MM.1S (cell line): ENCODE measurements around the gene TMC3.

Experiments
- DNase-seq: peaks from one replicate; pipeline ENCODE4 v3.0.0-alpha.2; 2015
- H2AFZ ChIP-seq: fragments of 300-600 bp; sonication (generic); 2 replicates; pipeline ENCODE4 v1.6.0; 2016; ENCODE audit warnings: antibody characterized with exemption, low read length
- H3F3A ChIP-seq: fragments of 300-600 bp; sonication (generic); 2 replicates; pipeline ENCODE4 v1.6.1; 2016; ENCODE audit warnings: mild to moderate bottlenecking, antibody characterized with exemption, low read length, moderate library complexity, mixed read lengths; ENCODE audit not compliant: insufficient read depth
- H3K27ac ChIP-seq: fragments of 300-600 bp; sonication (generic); 2 replicates; pipeline ENCODE4 v1.5.1; 2016; ENCODE audit warnings: mild to moderate bottlenecking, low read length
- H3K27me3 ChIP-seq: fragments of 300-600 bp; sonication (generic); replicated peaks from 2 replicates; pipeline ENCODE4 v1.6.0; 2016; ENCODE audit warnings: low read length; ENCODE audit not compliant: insufficient read depth
- H3K36me3 ChIP-seq: fragments of 300-600 bp; sonication (generic); replicated peaks from 2 replicates; pipeline ENCODE4 v1.6.1; 2016; ENCODE audit warnings: mild to moderate bottlenecking, low read length, mixed read lengths; ENCODE audit not compliant: insufficient read depth
- H3K4me1 ChIP-seq: fragments of 300-600 bp; sonication (generic); 2 replicates; pipeline ENCODE4 v1.6.1; 2016; ENCODE audit warnings: low read length, mixed read lengths
- H3K4me2 ChIP-seq: fragments of 300-600 bp; sonication (generic); 2 replicates; pipeline ENCODE4 v1.6.0; 2016; ENCODE audit warnings: low read depth, low read length
- H3K4me3 ChIP-seq: fragments of 300-600 bp; sonication (generic); 2 replicates; pipeline ENCODE4 v1.5.1; 2016; ENCODE audit warnings: low read length, mixed read lengths
- H3K79me2 ChIP-seq: fragments of 300-600 bp; sonication (generic); 2 replicates; pipeline ENCODE4 v1.6.1; 2016; ENCODE audit warnings: mixed run types, low read length, mixed read lengths
- H3K9ac ChIP-seq: fragments of 300-600 bp; sonication (generic); 2 replicates; pipeline ENCODE4 v1.6.1; 2016; ENCODE audit warnings: low read length, mixed read lengths
- H3K9me2 ChIP-seq: fragments of 300-600 bp; sonication (generic); replicated peaks from 2 replicates; pipeline ENCODE4 v1.6.1; 2016; ENCODE audit warnings: mild to moderate bottlenecking, low read length, mixed read lengths; ENCODE audit not compliant: insufficient read depth
- H3K9me3 ChIP-seq: fragments of 300-600 bp; sonication (generic); replicated peaks from 2 replicates; pipeline ENCODE4 v1.6.1; 2016; ENCODE audit warnings: mild to moderate bottlenecking, low read length, mixed read lengths; ENCODE audit not compliant: insufficient read depth
- H4K20me1 ChIP-seq: fragments of 300-600 bp; sonication (generic); 2 replicates; pipeline ENCODE4 v1.6.1; 2016; ENCODE audit warnings: mild to moderate bottlenecking, low read length, moderate library complexity, mixed read lengths; ENCODE audit not compliant: insufficient read depth
- CTCF ChIP-seq: fragments of 300-600 bp; sonication (generic); IDR thresholded peaks from 2 replicates; pipeline ENCODE4 v1.5.1; 2016; ENCODE audit warnings: antibody characterized with exemption, low read length, mixed read lengths
- EZH2 ChIP-seq: fragments of 300-600 bp; sonication (generic); optimal IDR thresholded peaks from 2 replicates; pipeline ENCODE3; 2017; ENCODE audit warnings: low read depth, mild to moderate bottlenecking, antibody characterized with exemption, low read length, mixed read lengths
- EZH2phosphoT487 ChIP-seq: fragments of 300-600 bp; sonication (generic); IDR thresholded peaks from 2 replicates; pipeline ENCODE4 v1.6.1; 2018; ENCODE audit warnings: antibody characterized with exemption, low read length

Gene TMC3

GRCh38 chr15:81297147-81297572, 76.9 kb downstream of the TMC3 start:
- Histone ChIP-seq H3F3A (peaks cover 86% of the 10 kb centered on the region), H3K79me2 (peaks cover 58% of the 10 kb centered on the region), H3K9me3 (no peaks in the 10 kb centered on the region), H3K4me1 (peaks cover 68% of the 10 kb centered on the region), H3K4me3 (peak overlapping the region; percentile 77), H3K9me2 (no peaks in the 10 kb centered on the region), H3K27ac (peak overlapping the region; percentile 89), H3K36me3 (no peaks in the 10 kb centered on the region; the same call in 1 of the 2 replicates), H3K9ac (peak overlapping the region; percentile 76), H4K20me1 (no peaks in the 10 kb centered on the region), H3K4me2 (peak overlapping the region; percentile 84), H3K27me3 (no peaks in the 10 kb centered on the region), H2AFZ (no peak overlapping the region)
- DNase-seq, result no peak
- no peak for TF ChIP-seq CTCF
- no peak for TF ChIP-seq EZH2

GRCh38 chr15:81296673-81297072, 77.3 kb downstream of the TMC3 start:
- Histone ChIP-seq H3K4me1 (peaks cover 70% of the 10 kb centered on the region), H3K4me2 (peak overlapping the region; percentile 84), H3K27ac (peak overlapping the region; percentile 89), H3K9me3 (no peaks in the 10 kb centered on the region), H3K79me2 (peaks cover 57% of the 10 kb centered on the region), H3F3A (peaks cover 81% of the 10 kb centered on the region), H3K36me3 (no peaks in the 10 kb centered on the region; the same call in 1 of the 2 replicates), H3K9me2 (no peaks in the 10 kb centered on the region), H3K4me3 (peak overlapping the region; percentile 77), H3K9ac (peak overlapping the region; percentile 76), H4K20me1 (no peaks in the 10 kb centered on the region), H2AFZ (peak overlapping the region; percentile 5; the same call in 1 of the 2 replicates), H3K27me3 (no peaks in the 10 kb centered on the region)
- TF ChIP-seq CTCF (peak; percentile 23; the same call in 1 of the 2 replicates), EZH2phosphoT487 (no peak), EZH2 (no peak)
- DNase-seq, result peak; percentile 94

GRCh38 chr15:81296186-81296585, 77.8 kb downstream of the TMC3 start:
- TF ChIP-seq EZH2 (no peak), EZH2phosphoT487 (no peak), CTCF (peak; percentile 20)
- H3K27ac ChIP-seq, result peak overlapping the region; percentile 89
- peak overlapping the region; percentile 5; the same call in 1 of the 2 replicates for H2AFZ ChIP-seq
- peaks cover 76% of the 10 kb centered on the region for H3F3A ChIP-seq
- H3K79me2 ChIP-seq, result peaks cover 54% of the 10 kb centered on the region
- H3K9me3 ChIP-seq, result no peaks in the 10 kb centered on the region
- H3K4me2 ChIP-seq, result peak overlapping the region; percentile 84
- no peaks in the 10 kb centered on the region for H3K27me3 ChIP-seq
- H3K4me3 ChIP-seq, result peak overlapping the region; percentile 77
- no peak for DNase-seq
- peaks cover 70% of the 10 kb centered on the region for H3K4me1 ChIP-seq
- no peaks in the 10 kb centered on the region; the same call in 1 of the 2 replicates for H3K36me3 ChIP-seq
- H3K9ac ChIP-seq, result peak overlapping the region; percentile 76
- H4K20me1 ChIP-seq, result no peaks in the 10 kb centered on the region
- H3K9me2 ChIP-seq, result no peaks in the 10 kb centered on the region
